Measurements from ENCODE around the gene TPCN1.

DNA sequence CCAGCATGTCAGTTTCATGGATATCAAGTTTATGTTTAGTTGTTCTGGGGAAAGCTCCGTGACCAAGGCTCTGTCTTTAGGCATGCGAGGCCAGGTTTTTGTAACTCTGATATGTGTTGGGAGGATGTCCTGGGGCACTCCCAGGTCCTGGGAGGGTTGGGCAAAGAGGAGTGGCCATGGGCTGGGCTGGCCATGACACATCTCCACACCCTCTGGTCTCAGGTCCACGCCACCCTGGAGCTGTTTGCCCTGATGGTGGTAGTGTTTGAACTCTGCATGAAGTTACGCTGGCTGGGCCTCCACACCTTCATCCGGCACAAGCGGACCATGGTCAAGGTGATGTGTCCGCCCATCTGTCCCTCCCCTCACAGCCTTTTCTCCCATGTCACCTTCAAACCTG, 46.4 kb downstream of the TPCN1 start:
- no peak for TF ChIP-seq EZH2 (IDR thresholded peaks at IDR 0.05; ENCODE audit: low read depth)
- TF ChIP-seq, protein P1, sequence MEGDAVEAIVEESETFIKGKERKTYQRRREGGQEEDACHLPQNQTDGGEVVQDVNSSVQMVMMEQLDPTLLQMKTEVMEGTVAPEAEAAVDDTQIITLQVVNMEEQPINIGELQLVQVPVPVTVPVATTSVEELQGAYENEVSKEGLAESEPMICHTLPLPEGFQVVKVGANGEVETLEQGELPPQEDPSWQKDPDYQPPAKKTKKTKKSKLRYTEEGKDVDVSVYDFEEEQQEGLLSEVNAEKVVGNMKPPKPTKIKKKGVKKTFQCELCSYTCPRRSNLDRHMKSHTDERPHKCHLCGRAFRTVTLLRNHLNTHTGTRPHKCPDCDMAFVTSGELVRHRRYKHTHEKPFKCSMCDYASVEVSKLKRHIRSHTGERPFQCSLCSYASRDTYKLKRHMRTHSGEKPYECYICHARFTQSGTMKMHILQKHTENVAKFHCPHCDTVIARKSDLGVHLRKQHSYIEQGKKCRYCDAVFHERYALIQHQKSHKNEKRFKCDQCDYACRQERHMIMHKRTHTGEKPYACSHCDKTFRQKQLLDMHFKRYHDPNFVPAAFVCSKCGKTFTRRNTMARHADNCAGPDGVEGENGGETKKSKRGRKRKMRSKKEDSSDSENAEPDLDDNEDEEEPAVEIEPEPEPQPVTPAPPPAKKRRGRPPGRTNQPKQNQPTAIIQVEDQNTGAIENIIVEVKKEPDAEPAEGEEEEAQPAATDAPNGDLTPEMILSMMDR (conservative IDR thresholded peaks at IDR 0.05) = no peak

Measured in PC-9 (cell line).